Mesenteric fat pad (tissue), 1 donor: ENCODE results near the gene TM9SF4. TPM values are rescaled to one million over a fixed set of nuclear protein-coding genes. Genes with fewer than 3 reads are reported as not detected.
A peak's percentile ranks its signal among the peaks of the same experiment; 100 is the strongest.

Experiments
- DNase-seq: peaks from one replicate; pipeline ENCODE4 v3.0.0-alpha.2; 2020; ENCODE audit warnings: low spot score
- long read RNA-seq: library from polyadenylated mRNA; unstranded; transcript quantifications from one replicate; pipeline ENCODE4 v2.0.0, GENCODE V29; 2020
- total RNA-seq: library from RNA; stranded (reverse); fragmentation: NEBNext Ultra II Directional; extraction: Animal tissue kit (Norgen Biotek cat#: 25700); gene quantifications from one replicate; pipeline ENCODE4 v1.2.1, GENCODE V29; 2021
- donor health status: DM: yes; HTN: yes; CAD: no.

The TM9SF4 gene, protein sequence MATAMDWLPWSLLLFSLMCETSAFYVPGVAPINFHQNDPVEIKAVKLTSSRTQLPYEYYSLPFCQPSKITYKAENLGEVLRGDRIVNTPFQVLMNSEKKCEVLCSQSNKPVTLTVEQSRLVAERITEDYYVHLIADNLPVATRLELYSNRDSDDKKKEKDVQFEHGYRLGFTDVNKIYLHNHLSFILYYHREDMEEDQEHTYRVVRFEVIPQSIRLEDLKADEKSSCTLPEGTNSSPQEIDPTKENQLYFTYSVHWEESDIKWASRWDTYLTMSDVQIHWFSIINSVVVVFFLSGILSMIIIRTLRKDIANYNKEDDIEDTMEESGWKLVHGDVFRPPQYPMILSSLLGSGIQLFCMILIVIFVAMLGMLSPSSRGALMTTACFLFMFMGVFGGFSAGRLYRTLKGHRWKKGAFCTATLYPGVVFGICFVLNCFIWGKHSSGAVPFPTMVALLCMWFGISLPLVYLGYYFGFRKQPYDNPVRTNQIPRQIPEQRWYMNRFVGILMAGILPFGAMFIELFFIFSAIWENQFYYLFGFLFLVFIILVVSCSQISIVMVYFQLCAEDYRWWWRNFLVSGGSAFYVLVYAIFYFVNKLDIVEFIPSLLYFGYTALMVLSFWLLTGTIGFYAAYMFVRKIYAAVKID
- 40.6 TPM for total RNA-seq
- long read RNA-seq, full-length matches to known transcripts, result 71 of 109 reads
- long read RNA-seq, partial matches to known transcripts, result 12 of 109 reads
- long read RNA-seq, other reads (novel, unspliced or antisense), result 26 of 109 reads

GRCh38 chr20:32109392-32110172 is at the start of gene TM9SF4:
Gene TM9SF4, plus strand, starts transcription at chr20:32109714. Its CDS starts 27 bp downstream, at chr20:32109741.
- peak; percentile 95 for DNase-seq

DNA sequence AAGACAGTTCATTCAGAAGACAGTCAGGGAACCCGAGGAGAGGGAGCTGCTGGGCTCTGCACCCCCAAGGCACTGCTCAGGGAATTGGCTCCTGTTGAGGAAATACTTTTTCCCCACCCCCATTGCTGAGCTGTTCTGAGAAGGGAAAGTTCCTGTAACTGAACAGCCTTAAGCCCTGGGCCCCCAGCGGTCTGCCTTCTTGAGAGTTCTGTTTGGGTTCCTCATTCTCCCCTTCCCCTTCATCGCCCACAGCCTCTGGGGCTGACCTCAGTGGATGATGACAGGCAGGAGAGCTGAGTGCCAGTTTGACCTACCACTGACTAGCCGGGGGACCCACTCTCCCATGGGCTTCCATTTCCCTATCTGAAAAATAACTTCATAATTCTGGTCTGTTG is 46.7 kb upstream of the TM9SF4 start:
- no peak for DNase-seq

DNA sequence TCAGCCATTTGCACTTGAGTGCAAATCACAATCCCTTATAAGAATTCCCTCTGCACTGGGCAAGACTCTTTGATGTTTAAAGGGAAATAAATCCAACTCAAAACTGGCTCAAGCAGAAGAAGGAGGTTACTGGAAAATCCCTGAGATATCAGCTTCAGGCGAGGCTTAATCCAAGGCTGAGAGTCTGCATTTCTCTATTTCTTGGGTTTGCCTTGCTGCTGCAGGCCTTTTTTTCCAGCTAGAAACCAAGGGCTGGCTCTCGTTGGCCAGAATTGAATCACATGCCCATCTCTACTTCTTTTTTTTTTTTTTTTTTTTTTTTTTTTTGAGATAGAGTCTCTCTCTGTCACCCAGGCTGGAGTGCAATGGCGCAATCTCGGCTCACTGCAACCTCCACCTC is 45.8 kb upstream of the TM9SF4 start:
- no peak for DNase-seq

GRCh38 chr20:32064667-32065066 is 44.8 kb upstream of the TM9SF4 start:
- DNase-seq, result no peak

DNA sequence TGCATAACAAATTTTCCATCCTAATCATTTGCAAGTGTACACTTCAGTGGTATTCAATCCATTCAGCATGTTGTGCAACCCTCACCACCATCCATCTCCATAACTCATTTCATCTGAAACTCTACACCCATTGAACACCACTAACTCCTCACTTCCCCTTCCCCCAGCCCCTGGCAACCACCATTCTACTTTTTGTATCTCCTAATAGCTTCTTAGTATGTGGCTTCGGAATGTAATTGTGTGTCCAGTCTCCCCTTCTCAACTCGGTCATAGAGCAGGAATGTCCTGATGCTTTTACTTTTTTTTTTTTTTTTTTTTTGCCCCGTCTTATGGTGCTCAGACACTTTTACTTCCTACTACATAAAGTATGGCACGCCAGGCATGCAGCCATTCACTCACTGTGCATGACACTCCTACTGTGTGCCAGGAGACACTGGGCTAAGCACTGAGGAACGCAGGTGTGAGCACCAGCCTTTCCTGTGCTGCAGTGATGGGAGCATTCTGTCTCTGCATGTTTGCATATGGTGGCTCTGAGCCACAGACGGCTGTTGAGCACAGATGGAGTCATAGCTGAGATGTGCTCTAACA is 42.2 kb upstream of the TM9SF4 start:
- no peak for DNase-seq

DNA sequence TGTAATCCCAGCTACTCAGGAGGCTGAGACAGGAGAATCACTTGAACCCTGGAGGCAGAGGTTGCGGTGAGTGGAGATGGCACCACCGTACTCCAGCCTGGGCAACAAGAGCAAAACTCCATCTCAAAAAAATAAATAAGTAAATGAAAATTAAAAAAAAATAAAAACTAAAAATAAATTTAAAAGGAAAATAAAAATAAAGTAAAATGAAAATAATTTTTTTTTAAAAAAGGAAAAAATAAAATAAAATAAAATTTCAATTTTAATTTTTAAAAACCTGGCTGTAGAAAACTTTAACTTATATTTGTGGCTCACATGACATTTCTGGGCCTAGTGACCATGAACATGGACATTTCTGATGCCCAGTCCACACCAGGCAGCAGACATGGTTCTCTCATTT is 41.3 kb upstream of the TM9SF4 start:
- no peak for DNase-seq

DNA sequence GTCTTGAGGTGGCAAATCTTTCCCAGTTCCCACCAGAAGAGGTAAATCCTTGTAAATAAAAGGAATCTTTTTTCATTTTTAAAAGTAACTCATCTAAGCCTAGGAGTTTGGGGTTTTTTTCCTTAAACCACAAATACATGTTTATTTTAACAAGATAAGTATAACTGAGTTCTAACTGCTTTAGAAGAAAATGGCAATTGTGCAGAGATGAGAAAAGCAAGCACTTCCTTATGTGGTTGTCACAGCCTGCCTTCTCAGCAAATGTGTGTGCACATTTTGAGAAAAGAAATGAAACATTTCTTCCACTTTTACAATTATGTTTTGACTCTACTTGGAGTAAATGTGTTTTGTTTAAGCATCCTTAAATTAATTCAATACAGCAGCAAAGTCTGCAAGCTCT is 39.8 kb upstream of the TM9SF4 start:
- DNase-seq, result no peak

DNA sequence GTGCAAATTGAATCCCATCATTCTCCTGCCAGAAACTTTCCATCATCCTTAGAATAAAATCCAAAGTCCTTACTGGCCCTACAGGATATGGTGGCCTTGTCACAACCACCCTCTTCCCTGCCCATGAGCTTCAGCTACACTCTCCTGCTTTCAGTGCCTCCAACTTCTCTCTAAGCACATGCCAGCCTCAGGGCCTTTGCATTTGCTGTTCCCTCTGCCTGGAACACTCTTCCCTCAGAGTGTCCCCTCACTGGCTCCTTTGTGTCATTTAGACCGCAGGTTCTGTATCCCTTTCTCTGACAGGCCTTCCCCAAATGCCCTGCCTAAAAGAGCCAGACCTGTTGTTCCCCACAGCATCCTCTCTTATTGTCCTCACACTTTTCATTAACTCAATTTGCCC is 39.2 kb upstream of the TM9SF4 start:
- DNase-seq, result no peak

GRCh38 chr20:32070690-32071213 is 38.8 kb upstream of the TM9SF4 start:
- DNase-seq, result no peak

GRCh38 chr20:32071395-32072167 is 37.9 kb upstream of the TM9SF4 start:
- DNase-seq, result no peak

GRCh38 chr20:32072168-32072750 is 37.3 kb upstream of the TM9SF4 start:
- DNase-seq, result no peak

DNA sequence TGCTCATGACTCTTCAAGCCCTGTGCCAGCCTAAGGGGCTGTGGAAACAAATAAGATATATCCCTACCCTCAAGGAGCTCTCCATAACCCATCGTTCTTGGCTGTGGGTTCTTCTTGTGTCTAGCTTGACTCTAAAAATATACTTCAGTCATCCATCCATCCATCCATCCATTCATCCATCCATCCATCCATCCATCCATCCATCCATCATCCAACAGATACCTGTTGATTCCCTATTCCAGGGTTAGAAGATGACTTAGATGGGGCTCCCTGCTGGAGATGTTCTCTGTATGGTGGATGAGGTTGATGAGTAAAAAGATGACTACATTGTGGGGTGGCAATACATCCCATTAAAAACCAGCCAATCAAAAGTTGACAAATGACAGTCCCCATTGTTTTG is 34.0 kb upstream of the TM9SF4 start:
- no peak for DNase-seq

DNA sequence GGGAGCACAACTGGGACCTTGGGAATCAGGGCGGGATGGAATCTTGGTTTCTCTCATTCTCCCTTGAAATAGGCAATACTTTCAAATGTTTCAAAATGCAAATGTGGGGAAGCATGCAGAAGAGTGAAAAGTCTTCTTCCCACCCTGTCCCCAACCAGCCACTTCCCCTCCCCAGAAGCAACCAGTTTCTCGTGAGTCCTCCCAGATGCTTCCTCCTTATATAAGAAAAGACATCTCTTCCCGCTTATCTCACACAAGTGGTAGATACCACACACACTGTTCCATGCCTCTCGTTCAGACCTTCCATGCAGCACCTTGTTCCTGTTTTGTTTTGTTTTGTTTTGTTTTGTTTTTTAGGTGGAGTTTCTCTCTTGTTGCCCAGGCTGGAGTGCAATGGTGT is 32.3 kb upstream of the TM9SF4 start:
- DNase-seq, result no peak

DNA sequence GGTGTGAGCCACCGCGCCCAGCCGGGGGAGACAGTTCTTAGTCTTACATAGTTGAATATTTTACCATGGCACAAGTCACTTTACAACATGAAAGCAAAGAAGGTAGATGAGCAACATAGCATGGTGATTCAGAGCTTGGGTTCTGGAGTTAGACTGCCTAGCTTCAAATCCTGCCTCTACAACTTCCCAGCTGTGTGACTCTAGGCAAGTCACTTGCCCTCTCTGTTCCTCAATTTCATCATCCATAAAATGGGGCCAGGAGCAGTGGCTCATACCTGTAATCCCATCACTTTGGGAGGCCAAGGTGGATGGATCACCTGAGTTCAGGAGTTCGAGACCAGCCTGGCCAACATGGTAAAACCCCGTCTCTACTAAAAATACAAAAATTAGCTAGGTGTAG is 31.2 kb upstream of the TM9SF4 start:
- no peak for DNase-seq

- no peak for DNase-seq
These were observed 30.7 kb upstream of the TM9SF4 start for GRCh38 chr20:32078791-32079190.

GRCh38 chr20:32079655-32080109 is 29.8 kb upstream of the TM9SF4 start:
- DNase-seq, result no peak

DNA sequence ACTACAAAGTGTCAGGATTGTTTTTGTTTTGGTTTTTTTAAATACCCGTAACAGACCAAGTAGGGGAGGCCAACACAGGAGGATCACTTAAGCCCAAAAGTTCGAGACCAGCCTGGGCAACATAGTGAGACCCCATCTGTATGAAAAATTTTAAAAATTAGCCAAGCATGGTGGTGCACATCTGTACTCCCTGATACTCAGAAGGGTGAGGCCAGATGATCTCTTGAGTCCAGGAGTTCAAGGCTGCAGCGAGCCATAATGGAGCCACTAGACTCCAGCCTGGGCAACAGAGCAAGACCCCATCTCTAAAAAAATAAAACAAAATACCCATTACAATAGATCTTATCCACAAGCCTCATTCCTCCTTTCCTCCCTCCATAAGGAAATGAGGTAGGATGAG is 28.7 kb upstream of the TM9SF4 start:
- DNase-seq, result no peak

DNA sequence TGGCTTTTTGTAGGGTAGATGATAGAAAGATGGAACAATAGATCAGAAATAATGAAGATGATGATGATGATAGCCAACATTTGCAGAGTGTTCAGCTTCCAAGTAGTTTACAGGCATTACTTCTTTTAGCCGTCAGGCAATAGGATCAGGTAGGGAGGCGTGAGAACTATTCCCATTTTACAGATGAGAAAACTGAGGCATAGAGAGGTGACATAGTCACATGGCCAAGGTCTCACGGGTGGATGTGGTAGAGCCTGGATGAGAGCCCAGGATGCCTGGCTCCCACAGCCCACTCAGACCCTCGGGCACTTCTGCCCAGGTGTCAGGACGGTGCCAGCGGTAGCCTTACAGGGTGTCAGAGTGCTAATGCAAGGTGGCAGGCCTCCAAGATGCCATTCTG is 26.0 kb upstream of the TM9SF4 start:
- DNase-seq, result no peak

DNA sequence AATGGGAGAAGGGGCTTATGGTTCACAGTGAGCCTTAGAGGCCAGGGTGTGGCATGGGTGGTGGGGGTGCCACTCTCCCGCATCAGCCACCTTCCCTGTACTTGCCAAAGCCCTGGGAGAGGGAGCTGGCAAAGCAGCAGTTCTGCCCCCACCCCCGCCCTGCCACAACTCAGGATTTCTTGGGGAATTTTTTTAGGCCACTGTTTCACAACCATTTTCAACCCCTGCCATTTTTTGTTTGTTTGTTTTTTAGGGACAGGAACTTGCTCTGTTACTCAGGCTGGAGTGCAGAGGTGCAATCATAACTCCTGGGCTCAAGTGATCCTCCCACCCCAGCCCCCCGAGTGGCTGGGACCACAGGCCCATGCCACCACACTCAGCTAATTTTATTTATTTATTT is 22.4 kb upstream of the TM9SF4 start:
- DNase-seq, result no peak

- DNase-seq, result no peak
These were observed 20.8 kb upstream of the TM9SF4 start for GRCh38 chr20:32088759-32089158.
